TTC549 (cell line): Measurements from ENCODE around the gene CCDC8.
"Not testable (repeated sequence)": the region's sequence is repeated elsewhere in the genome, so short reads cannot be mapped to it uniquely, and the experiment has no call there.

Source experiments
- FAIRE-seq: peaks from 2 replicates; lab custom pipeline; 2012; peaks lifted over from hg19 to GRCh38; lab: Jason Lieb, UNC

CCDC8 gene

DNA sequence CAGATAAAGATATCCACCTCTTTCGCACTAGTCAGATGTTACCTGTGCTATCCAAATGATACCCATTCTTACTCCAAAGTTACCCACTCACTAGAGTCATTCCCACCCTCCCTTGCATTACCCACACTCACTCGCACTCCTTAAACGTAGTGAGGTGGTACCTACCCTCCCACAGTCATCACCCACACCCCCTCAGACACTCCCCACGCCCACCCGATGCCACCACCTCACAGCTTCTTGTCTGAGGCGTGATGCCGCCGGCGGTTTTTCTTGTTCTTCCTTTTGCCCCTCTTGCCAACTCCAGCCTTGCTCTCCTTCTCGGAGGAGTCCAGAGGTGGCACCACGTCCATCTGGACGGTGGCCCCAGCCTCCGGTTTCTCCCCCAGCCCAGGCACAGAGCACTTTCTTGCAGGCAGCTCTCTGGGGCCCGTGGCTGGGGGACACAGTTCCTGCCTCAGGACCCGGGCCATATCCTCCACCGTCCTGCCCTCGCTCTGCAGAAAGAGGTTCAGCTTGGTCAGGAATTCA is 14.2 kb upstream of the CCDC8 start:
- FAIRE-seq: no peak

- no peak for FAIRE-seq
These were observed 13.3 kb upstream of the CCDC8 start for GRCh38 chr19:46426506-46427162.

GRCh38 chr19:46426035-46426505 is 12.7 kb upstream of the CCDC8 start:
- FAIRE-seq: no peak

- FAIRE-seq: no peak
These were observed 9.8 kb upstream of the CCDC8 start for GRCh38 chr19:46423188-46423587.

GRCh38 chr19:46422344-46422743 is 9.0 kb upstream of the CCDC8 start:
- FAIRE-seq: no peak

DNA sequence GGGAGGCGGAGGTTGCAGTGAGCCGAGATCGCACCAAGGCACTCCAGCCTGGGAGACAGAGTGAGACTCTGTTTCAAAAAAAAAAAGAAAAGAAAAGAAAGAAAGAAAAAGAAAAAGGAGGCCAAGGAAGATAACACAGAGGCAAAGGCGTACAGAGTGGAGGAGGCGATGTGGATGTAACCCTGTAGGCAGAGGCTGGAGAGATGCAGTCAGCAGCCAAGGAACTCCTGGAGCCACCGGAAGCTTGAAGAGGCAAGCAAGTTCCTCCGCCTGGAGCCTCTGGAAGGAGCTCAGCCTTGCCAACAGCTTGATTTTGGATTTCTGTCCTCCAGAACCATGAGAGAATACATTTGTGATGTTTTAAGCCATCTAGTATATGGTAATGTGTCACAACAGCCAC is 6.7 kb upstream of the CCDC8 start:
- FAIRE-seq: no peak

- peak; percentile 85 for FAIRE-seq
These were observed 2.7 kb upstream of the CCDC8 start for GRCh38 chr19:46415804-46416709.

GRCh38 chr19:46414899-46415298 is 1.5 kb upstream of the CCDC8 start:
- FAIRE-seq: not testable (repeated sequence)

- FAIRE-seq: no peak
These were observed 608 bp downstream of the CCDC8 start for GRCh38 chr19:46412650-46413261.

DNA sequence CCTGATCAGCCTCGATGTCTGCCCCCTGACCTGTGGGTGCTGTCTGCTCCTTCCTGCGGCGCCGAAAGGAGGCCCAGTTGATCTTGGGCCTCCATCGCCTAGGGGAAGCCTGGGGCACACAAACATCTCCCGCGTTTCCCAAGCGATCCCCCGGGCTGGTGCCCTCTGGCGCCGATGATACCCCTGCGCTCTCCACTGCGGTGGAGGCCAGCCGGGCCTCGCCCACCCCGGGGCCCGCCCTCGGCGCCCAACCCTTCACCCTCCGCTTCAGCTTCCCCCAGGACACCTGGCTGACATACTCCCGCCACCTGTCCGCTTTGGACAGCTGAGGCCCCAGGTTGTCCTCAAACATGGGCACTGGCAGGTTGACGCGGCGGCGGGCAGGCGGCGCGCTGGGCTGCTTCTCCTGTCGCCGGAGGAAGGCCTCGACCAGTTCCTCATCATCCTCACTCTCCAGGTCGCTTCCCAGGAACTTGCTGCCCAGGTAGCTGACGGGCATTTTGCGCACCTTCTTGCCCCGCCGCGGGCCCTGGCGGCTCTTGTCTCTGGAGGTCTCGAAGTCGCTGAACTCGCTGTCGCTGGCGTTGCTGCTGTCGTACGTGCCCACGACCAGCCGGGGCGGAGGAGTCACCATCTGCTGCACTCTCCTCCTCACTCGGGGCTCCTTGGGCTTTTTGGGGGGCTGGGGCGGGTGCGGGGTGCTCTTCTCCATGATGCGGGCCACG is 1.3 kb downstream of the CCDC8 start:
- FAIRE-seq: no peak

GRCh38 chr19:46411088-46411924 is 2.1 kb downstream of the CCDC8 start:
- no peak for FAIRE-seq

DNA sequence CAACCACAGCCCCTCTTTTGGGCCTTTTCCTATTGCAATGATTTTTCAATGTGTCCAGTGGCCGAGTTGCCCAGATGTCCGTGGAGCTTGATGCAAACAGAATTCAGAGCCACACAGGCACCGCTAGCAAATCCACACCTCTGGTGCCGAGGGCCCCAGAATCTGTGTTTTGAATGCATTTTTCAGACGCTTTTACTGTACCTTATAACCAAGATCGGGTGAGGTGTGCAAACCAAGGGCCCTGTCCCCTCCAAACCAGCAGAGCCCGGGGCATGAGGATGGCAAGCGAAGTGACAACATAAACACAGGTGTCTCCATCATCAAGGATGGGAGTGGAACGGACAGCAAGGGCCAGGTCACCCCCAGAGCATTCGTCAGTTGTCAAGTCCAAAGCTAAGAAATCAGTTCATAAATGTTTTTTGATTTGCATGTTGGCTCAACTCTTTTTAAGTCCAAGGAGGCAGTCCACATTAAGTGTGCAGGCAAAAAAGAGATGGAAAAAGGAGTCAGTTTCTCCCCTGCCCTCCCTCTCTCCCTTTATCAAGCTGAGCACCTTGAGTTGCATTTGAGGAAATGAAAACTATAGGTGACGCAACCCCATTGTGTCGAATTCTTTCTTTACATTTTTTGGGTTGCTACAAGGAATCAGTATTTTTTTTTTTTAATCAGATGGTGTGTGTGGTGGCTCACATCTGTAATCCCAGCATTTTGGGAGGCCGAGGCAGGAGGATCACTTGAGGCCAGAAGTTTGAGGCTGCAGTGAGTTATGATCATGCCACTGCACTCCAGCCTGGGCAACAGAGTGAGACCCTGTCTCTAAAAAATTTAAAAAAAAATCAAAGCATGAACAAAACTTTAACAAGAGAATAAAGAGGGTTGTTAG is 2.9 kb downstream of the CCDC8 start:
- FAIRE-seq: no peak

DNA sequence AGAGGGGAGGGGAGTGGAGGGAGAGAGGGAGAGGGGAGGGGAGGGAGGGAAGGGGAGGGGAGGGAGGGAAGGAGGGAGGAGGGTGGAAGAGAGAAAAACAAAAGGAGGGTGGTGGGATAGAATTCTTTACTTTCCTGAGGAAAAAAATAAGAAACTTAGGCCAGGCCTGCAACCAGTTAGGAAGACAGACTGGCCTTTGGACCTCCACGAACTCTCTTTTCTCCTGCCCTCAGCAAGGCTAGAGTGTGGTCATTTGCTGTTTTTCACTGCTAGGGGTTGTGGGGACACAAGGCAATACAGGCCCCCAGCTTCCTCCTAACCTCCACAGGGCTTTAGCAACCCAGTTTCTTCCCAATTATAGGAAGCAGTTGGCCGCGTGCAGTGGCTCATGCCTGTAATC is 4.2 kb downstream of the CCDC8 start:
- no peak for FAIRE-seq

- no peak for FAIRE-seq
These were observed 4.7 kb downstream of the CCDC8 start for GRCh38 chr19:46408664-46409039.

DNA sequence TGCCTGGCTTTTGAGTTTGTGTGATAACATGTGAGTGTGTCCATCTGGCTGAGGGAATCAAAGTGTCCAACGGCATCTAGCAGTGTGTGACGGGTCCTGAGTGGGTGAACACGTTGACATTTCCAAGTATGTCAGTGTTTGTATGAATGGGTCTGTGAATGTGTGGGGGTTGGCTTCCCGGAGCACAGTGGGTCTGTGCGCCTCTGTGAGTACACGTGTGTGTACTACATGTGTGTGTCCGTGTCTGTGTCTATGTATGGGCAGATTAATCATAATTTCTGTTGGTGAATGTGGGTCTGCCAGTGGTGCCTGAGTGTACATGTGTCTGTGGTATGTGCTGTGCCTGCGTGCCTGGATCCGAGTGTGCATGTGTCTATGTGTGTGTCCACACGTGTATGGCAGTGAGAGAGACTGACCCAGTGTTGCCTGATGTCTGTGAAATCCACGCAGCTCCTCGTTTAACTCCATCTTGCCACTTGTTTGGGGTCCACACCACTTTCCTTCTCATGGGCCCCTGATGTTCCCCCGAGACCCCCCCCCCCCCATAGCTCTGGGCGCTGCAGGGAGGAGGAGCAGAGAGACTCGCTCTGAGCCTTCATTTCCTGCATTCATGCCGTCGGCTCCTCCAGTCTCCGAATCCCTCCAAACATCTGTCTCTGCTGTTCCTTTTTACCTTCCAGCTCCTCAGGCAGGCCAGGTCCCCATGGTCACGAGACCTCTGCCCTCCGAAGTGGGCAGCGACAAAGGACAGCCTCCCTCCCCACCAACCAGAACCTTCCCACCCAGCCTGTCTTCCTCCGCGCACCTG is 5.3 kb downstream of the CCDC8 start:
- FAIRE-seq: no peak

DNA sequence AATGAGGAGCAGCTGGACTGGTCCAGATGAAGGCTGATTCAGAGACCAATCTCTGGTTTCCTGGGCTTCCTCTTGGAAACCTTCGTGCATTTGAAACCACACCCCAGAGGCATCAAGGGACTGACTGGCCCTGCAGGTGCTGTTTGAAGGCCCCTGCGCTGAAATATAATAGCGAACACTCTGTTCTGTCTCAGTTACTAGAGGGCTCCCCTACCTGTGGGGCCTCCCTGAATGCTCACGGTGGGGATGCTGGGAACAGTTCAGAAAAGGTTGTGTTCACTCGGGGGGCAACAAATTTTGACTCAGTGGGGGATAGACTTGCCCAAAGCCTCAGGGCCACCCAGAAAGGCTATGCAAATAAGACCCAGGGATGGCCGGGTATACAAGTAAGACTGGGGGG is 6.4 kb downstream of the CCDC8 start:
- FAIRE-seq: no peak

- no peak for FAIRE-seq
These were observed 8.5 kb downstream of the CCDC8 start for GRCh38 chr19:46404753-46405468.

DNA sequence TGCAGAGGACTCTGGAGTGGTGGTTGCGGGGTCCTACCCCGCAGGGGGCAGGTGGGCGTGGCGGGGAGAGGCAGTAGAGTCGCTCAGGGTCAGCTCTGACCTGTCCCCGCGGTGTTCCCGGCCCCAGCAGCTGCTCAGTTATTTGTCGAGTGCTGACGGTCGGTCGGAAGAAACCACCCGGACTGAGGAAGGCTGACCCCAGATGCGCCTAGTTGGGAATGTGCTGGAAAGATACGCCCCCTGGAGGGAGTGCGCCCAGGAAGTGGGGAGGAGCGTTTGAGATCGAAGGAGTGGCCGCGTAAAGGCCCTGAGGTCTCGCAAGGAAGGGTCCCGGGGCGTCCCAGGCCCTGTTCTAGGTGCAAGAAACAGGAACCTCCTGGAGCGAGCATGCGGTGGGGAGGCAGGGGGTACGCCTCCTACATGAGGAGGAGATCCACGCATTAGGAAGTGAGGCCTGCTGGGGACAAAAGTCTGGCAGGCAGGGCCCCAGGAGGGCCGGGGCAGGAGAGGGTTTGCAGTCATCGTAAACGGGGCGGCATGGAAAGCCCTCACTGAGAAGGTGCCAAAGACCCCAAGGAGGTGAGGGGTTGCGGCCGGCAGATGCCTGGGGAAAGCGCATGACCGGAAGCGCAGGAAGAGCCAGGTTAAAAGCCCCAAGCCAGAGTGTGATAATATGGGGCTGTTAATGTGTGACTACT is 9.2 kb downstream of the CCDC8 start:
- FAIRE-seq: no peak
